Hematopoietic multipotent progenitor cell treated with erythropoietin and hydrocortisone succinate and interleukin-3 and kit ligand, for 4 days (in vitro differentiated cells): ENCODE measurements around the gene SAAL1.
"Not testable (repeated sequence)": the region's sequence is repeated elsewhere in the genome, so short reads cannot be mapped to it uniquely, and the experiment has no call there.

Experiments used
- DNase-seq: peaks from one replicate; pipeline ENCODE4 v3.0.0-alpha.2; 2015

The SAAL1 gene

GRCh38 chr11:18105802-18106574, at the start of gene SAAL1:
Gene SAAL1 (minus strand): TSS chr11:18106082. CDS start chr11:18106041, 41 bp downstream.
- peak; percentile 96 for DNase-seq

DNA sequence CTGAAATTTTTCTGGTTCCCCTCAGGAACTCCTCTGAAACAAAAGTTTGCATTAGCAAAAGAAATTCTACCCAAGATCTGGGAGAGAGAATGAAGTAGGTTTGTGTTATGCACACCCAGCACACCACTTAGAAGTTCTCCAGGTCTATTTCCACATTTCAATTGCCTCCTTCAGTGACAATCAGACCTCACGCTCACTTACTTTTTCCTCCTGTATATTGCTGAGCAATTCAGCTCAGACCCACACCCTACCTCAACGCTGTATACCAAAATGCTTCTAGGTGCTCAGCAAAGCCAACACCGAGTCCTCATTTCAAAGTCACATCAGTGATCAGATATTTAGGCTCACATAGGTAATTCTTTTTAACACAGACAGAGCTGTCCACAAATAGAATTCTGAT, 45.7 kb upstream of the SAAL1 start:
- DNase-seq = no peak

GRCh38 chr11:18145837-18146236, 40.0 kb upstream of the SAAL1 start:
- no peak for DNase-seq

GRCh38 chr11:18145025-18145424, 39.1 kb upstream of the SAAL1 start:
- peak; percentile 17 for DNase-seq

DNA sequence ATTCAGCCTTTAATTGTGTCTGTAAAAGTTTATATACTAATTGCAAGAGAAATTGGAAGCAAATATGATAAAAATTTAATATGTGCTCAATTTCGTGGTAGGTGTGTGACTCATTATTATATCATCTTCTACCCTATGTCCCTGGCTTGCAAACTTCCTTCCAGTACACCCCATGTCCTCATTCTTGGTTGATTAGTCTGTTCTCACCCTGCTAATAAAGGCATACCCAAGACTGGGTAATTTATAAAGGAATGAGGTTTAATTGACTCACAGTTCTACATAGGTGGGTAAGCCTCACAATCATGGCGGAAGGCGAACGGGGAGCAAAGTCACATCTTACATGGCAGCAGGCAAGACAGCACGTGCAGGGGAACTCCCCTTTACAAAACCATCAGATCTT, 38.4 kb upstream of the SAAL1 start:
- DNase-seq = no peak

DNA sequence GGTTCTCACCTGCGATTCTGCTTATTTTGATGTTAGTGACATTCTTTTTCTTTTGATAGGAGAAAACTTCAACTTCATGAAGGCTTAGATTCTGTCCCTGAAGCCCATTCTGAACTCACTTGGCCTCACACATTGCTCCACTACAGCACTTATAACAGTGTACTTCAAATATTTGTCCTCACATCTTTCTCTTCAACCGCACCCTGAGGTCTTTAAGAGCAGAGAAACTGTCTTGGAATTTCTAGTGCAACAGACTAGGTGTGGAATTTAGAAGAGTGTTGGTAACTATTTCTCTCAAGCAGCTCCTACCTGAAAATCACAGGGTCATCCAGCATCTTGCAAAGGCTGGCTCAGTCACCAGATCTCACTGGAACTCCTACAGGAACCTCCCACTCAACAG, 34.3 kb upstream of the SAAL1 start:
- DNase-seq = no peak

DNA sequence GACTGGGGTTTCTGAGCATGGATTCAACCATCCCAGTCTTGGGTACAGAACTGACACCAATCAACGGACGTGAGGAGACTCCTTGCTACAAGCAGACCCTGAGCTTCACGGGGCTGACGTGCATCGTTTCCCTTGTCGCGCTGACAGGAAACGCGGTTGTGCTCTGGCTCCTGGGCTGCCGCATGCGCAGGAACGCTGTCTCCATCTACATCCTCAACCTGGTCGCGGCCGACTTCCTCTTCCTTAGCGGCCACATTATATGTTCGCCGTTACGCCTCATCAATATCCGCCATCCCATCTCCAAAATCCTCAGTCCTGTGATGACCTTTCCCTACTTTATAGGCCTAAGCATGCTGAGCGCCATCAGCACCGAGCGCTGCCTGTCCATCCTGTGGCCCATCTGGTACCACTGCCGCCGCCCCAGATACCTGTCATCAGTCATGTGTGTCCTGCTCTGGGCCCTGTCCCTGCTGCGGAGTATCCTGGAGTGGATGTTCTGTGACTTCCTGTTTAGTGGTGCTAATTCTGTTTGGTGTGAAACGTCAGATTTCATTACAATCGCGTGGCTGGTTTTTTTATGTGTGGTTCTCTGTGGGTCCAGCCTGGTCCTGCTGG, 31.4 kb upstream of the SAAL1 start:
- DNase-seq = no peak

DNA sequence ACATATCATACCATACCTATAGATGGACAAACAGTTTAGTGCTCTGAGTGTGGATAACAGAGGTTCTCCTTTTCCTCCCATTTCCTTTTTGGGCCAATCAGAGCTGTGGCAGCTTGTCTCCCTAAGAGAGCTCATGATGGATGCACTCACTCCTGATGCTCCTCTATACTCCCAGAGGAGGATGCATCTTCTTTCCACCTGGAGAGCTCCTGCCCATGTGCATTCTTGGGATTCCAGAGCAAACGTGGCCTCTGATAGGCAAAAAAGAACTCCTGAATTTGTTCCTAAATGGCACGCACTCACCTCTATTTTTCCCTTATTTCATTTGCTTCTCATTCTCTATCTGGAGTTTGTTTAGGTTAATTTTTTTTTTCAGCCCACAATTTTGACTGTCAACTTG, 29.4 kb upstream of the SAAL1 start:
- DNase-seq = no peak

- no peak for DNase-seq
These were observed 26.5 kb upstream of the SAAL1 start, which contains the start of gene MRGPRX3 for GRCh38 chr11:18132341-18132740. Gene MRGPRX3 (plus strand): TSS chr11:18132571. CDS start chr11:18137203, 4,632 bp downstream.

DNA sequence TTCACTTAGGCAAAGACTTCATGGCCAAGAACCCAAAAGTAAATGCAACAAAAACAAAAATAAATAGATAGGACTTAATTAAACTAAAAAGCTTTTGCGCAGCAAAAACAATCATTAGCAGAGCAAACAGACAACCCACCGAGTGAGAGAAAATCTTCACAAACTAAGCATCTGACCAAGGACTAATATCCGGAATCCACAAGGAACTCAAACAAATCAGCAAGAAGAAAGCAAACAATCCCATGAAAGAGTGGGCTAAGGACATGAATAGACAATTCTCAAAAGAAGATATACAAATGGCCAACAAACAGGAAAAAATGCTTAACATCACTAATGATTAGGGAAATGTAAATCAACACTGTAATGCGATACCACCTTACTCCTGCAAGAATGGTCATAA, 25.2 kb upstream of the SAAL1 start:
- DNase-seq = not testable (repeated sequence)

DNA sequence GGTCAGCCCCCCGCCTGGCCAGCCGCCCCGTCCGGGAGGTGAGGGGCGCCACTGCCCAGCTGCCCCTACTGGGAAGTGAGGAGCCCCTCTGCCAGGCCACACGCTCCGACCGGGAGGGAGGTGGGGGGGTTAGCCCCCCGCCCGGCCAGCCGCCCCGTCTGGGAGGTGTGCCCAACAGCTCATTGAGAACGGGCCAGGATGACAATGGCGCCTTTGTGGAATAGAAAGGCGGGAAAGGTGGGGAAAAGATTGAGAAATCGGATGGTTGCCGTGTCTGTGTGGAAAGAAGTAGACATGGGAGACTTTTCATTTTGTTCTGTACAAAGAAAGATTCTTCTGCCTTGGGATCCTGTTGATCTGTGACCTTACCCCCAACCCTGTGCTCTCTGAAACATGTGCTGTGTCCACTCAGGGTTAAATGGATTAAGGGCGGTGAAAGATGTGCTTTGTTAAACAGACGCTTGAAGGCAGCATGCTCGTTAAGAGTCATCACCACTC, 15.5 kb upstream of the SAAL1 start:
- not testable (repeated sequence) for DNase-seq

DNA sequence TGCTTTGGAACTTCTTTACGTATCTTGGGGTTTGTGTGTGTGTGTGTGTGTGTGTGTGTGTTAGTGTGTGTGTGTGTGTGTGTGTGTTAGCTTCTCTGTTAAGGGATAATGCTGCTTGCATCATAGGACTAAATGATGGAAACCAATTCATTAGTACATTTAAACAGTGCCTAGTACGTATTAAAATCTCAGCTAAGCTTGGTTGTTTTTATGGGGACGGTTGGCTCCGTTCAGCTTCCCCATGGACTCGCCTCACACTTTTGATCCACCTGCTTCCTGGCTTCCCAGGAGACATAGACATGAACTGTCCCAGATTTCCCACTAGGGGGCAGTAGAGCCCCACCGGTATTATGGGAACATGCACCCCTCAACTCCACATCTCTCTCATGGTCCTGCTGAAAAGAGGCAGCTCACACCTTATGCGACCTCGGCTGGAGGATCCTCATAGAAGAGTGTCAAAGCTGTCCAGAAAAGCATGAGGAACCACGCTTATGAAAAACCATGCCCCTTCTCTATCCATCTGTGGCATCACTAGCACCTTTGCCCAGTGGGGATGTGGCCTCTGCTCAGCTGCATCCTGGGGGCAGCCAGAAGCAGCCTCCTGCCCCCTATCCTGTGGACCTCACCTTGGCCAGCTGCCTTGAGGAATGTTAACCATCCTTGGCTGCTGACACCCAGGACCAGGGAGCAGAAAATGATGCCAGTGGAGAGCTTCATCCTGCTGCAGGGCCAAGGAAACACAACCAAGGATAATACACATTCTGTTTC, 9.7 kb upstream of the SAAL1 start:
- peak; percentile 82 for DNase-seq

GRCh38 chr11:18111005-18111404, 5.1 kb upstream of the SAAL1 start:
- no peak for DNase-seq

GRCh38 chr11:18108254-18108653, 2.4 kb upstream of the SAAL1 start:
- no peak for DNase-seq

- DNase-seq = no peak
These were observed 806 bp upstream of the SAAL1 start for GRCh38 chr11:18106688-18107087.

- DNase-seq = peak; percentile 27
These were observed 638 bp downstream of the SAAL1 start for GRCh38 chr11:18105086-18105801.

DNA sequence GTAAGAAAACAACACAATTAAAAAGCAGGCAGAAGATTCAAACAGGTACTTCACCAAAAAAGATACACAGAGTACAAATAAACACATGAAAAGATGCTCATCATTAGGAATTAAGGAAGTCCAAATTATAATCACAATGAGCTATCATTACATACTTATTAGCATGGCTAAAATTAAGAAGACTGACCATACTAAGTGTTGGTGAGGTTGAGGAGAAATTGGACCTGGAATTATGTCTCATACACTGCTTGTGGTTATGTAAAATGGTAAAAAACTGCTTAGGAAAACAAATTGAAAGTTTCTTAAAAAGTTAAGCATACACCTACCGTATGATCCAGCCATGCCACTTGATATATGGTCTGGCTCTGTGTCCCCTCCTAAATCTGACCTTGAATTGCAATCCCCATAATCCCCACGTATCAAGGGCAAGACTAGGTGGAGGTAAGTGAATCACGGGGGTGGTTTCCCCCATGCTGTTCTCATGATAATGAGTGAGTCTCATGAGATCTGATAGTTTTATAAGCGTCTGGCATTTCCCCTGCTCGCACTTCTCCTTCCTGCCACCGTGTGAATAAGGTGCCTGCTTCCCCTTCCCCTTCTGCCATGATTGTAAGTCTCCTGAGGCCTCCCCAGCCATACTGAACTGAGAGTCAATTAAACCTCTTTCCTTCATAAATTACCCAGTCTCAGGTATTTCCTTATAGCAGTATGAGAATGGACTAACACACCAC, 4.8 kb downstream of the SAAL1 start:
- peak; percentile 25 for DNase-seq

DNA sequence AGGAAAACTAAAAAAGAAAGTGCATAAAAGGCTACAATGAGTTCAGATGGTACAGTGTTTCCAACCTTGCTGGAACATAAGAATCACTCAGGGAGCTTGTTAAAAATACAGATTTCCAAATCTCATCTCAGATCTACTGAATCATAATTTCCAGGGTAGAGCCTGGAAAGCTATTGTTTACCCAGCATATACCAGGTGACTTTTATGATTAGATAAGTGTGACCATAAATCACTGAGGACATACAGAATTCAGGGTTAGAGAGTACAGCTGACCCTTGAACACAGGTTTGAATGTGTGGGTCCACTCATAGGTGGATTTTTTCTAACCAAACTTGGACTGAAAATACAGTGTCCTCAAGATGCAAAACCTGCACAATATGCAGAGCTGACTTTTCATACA, 11.9 kb downstream of the SAAL1 start:
- no peak for DNase-seq

DNA sequence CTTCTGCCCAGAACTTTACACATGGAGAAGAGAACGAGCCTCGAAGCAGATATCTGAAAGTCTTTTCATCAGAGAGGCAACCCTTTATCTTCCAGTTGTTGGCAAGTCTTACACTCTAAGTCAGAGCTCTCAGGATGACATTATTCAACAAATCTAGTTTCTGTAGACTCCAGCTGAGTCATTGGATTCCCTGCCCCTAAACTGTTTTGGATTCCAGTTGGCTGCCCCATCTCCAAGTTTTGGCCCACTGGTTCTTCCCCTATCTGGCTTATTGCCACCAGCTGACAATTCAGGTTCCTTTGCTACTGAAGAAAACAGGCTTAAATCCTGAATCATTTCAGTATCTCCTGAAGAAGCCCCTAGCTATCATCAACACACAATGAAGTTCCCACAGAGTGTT, 14.2 kb downstream of the SAAL1 start:
- no peak for DNase-seq

- peak; percentile 73 for DNase-seq
These were observed 16.9 kb downstream of the SAAL1 start for GRCh38 chr11:18088966-18089365.

- no peak for DNase-seq
These were observed 17.5 kb downstream of the SAAL1 start for GRCh38 chr11:18088366-18088765.

GRCh38 chr11:18081551-18081950, 24.3 kb downstream of the SAAL1 start:
- no peak for DNase-seq
